Measurements from ENCODE around the gene MLN. TPM values are rescaled to one million over a fixed set of nuclear protein-coding genes. Genes with fewer than 3 reads are reported as not detected.

The MLN gene
- total RNA-seq, 6 experiments from 2014 or later: not detected

DNA sequence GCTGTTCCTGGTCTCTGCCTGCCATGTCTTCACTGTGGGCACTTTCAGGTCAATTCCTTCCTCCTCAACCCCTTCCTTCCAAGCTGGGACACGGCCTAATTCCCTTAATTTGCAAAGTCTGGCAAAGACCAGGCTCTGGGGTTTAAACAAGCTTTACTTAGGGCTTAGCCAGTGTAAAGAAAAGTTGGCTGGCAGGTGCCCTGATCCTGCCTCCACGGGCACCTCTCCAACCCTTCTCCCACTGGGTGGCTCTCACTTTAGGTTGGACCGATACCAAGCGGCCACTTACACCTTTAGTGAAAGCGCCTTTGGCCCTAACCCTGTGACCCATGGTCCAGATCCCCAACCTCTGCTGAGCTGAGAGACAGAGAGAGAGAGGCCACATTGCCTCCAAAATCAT, 13.7 kb upstream of the MLN start:
- no peaks in the 10 kb centered on the region for H3K36me3 ChIP-seq
- H3K9me3 ChIP-seq: no peaks in the 10 kb centered on the region
- WGBS (ENCODE audit: insufficient coverage, low coverage, low lambda C conversion rate, missing lambda C conversion rate): 25% methylated on average over 5 of the region's 5 CpGs
- no peak overlapping the region for H3K4me3 ChIP-seq
- H3K27ac ChIP-seq: no peak overlapping the region
- TF ChIP-seq, protein P1, sequence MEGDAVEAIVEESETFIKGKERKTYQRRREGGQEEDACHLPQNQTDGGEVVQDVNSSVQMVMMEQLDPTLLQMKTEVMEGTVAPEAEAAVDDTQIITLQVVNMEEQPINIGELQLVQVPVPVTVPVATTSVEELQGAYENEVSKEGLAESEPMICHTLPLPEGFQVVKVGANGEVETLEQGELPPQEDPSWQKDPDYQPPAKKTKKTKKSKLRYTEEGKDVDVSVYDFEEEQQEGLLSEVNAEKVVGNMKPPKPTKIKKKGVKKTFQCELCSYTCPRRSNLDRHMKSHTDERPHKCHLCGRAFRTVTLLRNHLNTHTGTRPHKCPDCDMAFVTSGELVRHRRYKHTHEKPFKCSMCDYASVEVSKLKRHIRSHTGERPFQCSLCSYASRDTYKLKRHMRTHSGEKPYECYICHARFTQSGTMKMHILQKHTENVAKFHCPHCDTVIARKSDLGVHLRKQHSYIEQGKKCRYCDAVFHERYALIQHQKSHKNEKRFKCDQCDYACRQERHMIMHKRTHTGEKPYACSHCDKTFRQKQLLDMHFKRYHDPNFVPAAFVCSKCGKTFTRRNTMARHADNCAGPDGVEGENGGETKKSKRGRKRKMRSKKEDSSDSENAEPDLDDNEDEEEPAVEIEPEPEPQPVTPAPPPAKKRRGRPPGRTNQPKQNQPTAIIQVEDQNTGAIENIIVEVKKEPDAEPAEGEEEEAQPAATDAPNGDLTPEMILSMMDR (IDR thresholded peaks at IDR 0.05): no peak
- TF ChIP-seq POLR2A (IDR thresholded peaks at IDR 0.05): no peak
- ATAC-seq: peak in 2 of 4 donors; percentile 21 to 71
- no peaks in the 10 kb centered on the region for H3K27me3 ChIP-seq
- H3K4me1 ChIP-seq: no peaks in the 10 kb centered on the region
- intact Hi-C loops (cut with DNase I): no loop called here
- no peak for DNase-seq

DNA sequence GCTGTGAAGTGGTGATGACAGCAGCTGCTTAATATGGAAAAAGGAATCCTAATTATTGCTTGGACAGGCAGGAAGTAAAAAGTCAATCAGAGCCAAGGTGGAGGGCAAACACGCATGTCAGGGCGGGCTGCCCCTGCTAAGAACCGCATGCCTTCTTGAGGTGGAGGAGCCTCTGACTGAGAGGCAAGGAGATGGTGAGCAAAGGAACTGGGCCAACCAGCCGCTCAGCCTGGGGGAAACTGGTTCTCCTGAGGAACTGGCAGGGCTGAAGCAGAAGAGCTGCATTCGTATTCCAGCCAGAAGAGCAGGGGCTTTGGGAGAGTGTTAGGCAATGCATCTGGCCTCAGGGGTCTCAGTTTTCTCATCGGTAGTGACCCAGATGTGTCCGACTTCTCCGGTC, 13.1 kb upstream of the MLN start:
- DNase-seq: no peak
- intact Hi-C loops (cut with DNase I): no loop called here
- no peaks in the 10 kb centered on the region for H3K4me1 ChIP-seq
- H3K4me3 ChIP-seq: no peak overlapping the region
- ATAC-seq: no peak
- no peaks in the 10 kb centered on the region for H3K9me3 ChIP-seq
- no peaks in the 10 kb centered on the region for H3K27me3 ChIP-seq
- TF ChIP-seq, protein P1 (IDR thresholded peaks at IDR 0.05): no peak
- TF ChIP-seq POLR2A (IDR thresholded peaks at IDR 0.05): no peak
- no peak overlapping the region for H3K27ac ChIP-seq
- H3K36me3 ChIP-seq: no peaks in the 10 kb centered on the region
- WGBS (ENCODE audit: insufficient coverage, low coverage, low lambda C conversion rate, missing lambda C conversion rate): 37% methylated on average over 4 of the region's 8 CpGs

DNA sequence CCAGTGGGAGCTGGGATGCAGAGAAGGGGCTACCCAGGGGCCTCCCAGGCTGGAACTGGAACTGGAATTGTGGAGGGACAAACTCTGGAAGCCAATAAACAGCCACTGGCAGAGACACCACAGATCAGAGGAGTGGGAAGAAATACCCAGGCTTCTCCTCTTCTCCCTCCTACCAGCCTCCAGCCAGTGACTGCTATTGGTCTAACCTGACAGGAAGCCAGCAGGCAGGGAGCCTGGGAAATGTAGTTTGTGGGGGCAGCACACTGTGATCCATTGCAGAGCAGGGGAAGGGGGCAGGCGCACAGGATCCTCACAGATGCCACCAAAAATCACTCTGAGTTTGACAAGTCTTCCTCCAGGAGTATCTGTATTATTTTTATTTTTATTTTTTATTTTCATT, 12.1 kb upstream of the MLN start:
- ATAC-seq (peak in 3 of 4 donors; percentile 24 to 37 (median 33)), DNase-seq (no peak)
- Histone ChIP-seq H3K27me3 (no peaks in the 10 kb centered on the region), H3K36me3 (no peaks in the 10 kb centered on the region), H3K4me3 (no peak overlapping the region), H3K4me1 (no peaks in the 10 kb centered on the region), H3K27ac (no peak overlapping the region), H3K9me3 (no peaks in the 10 kb centered on the region)
- intact Hi-C loops (cut with DNase I): no loop called here
- WGBS (ENCODE audit: insufficient coverage, low coverage, low lambda C conversion rate, missing lambda C conversion rate): 18% methylated on average over 1 of the region's 1 CpG
- no peak for TF ChIP-seq POLR2A (IDR thresholded peaks at IDR 0.05)
- TF ChIP-seq, protein P1 (IDR thresholded peaks at IDR 0.05): no peak

DNA sequence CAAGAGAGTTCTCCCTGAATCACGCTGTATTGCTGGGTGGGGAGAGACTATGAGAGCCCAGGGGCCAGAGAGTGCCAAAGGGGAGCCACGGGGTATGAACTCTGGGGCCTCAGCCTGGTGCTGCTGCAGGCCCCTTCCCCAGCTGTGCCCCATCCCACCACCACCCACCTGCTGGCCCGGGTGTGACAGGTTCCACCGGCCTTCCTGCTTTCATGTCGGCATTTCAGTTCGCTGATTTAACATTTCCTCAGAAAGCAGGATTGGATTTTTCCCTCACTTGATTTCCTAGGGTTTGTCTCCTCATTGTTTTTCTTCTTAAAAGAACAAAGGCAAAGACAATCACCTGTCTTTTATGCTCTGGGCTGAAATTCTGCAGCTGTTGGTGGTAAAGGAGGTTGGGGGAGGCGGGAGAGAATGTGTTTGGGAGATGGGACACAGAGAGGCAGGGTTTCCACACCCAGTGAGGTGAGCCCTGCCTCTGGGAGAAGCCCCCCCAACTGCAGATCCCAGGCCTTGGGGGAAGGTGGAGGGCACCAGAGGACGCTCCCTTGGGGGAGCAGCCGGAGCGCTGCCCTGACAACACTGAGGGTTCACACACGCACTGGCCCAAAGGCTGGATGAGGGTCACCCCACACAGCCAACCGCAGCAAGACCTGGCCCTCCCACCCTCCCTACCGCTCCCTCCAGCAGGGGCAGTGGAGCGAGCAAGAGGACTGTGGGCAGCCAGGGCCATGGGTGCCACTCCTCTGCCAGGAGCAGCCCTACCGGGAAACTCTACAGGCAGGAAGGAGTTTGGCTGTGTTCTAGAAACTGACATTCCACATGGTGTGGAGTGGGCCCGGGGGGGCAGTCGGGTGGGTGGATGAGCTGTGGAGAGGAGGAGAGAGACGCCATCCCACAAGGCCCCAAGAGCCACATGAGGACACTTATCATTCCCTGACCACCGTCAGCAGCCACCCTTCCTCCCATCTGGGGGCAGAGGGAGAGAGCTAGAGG, 10.5 kb upstream of the MLN start:
- 34% methylated on average over 8 of the region's 19 CpGs for WGBS (ENCODE audit: insufficient coverage, low coverage, low lambda C conversion rate, missing lambda C conversion rate)
- DNase-seq (no peak), ATAC-seq (no peak)
- intact Hi-C loops (cut with DNase I): no loop called here
- H3K36me3 ChIP-seq: no peaks in the 10 kb centered on the region
- H3K27me3 ChIP-seq: no peaks in the 10 kb centered on the region
- H3K27ac ChIP-seq: no peak overlapping the region
- TF ChIP-seq, protein P1 (IDR thresholded peaks at IDR 0.05): no peak
- no peak for TF ChIP-seq POLR2A (IDR thresholded peaks at IDR 0.05)
- H3K9me3 ChIP-seq: no peaks in the 10 kb centered on the region
- no peaks in the 10 kb centered on the region for H3K4me1 ChIP-seq
- H3K4me3 ChIP-seq: no peak overlapping the region
